Skin of body (tissue), 2 donors: ENCODE measurements around the gene PHF12. TPM values are rescaled to one million over a fixed set of nuclear protein-coding genes. Genes with fewer than 3 reads are reported as not detected.

ENCODE experiments used
- DNase-seq: peaks from one replicate; lab custom pipeline; 2025; lab: John Stamatoyannopoulos, UW
- total RNA-seq: library from RNA; depleted of rRNA; stranded (reverse); fragments of >200 nt; gene quantifications from one replicate; pipeline ENCODE4 v1.2.3, GENCODE V29; 2014

PHF12 gene
- total RNA-seq, 1 donor from 2014 or later = 18.6 TPM

- DNase-seq = no peak
Observed at GRCh38 chr17:28861393-28862203, 89.7 kb downstream of the PHF12 start.

- DNase-seq = no peak
Observed at GRCh38 chr17:28860363-28860808, 90.9 kb downstream of the PHF12 start.

- DNase-seq = no peak
Observed at GRCh38 chr17:28858801-28859355, 92.4 kb downstream of the PHF12 start.

- no peak for DNase-seq
Observed at GRCh38 chr17:28857905-28858800, 93.2 kb downstream of the PHF12 start.

GRCh38 chr17:28856028-28856574, 95.2 kb downstream of the PHF12 start:
- no peak for DNase-seq

GRCh38 chr17:28855336-28855679, 96.0 kb downstream of the PHF12 start:
- no peak for DNase-seq

Other genes starting within 250 kb of the PHF12 start
- 0.99 TPM for gene PROCA1, start 239.6 kb downstream of the PHF12 start, total RNA-seq
- gene RAB34, start 233.7 kb downstream of the PHF12 start, total RNA-seq = 47.0 TPM
- gene RPL23A, start 231.5 kb downstream of the PHF12 start, total RNA-seq = 533 TPM
- 1.9 TPM for gene TLCD1, start 225.3 kb downstream of the PHF12 start, total RNA-seq
- gene NEK8, start 222.7 kb downstream of the PHF12 start, total RNA-seq = 2.8 TPM
- gene TRAF4, start 207.5 kb downstream of the PHF12 start, total RNA-seq = 16.7 TPM
- gene FAM222B, start 108.7 kb downstream of the PHF12 start, total RNA-seq = 3.6 TPM
- gene ERAL1, start 96.5 kb downstream of the PHF12 start, total RNA-seq = 20.2 TPM
- 18.7 TPM for gene FLOT2, start 53.8 kb downstream of the PHF12 start, total RNA-seq
- 10.1 TPM for gene DHRS13, start 48.4 kb downstream of the PHF12 start, total RNA-seq
- 0.30 TPM for gene SEZ6, start 54.5 kb upstream of the PHF12 start, total RNA-seq
- 0.20 TPM for gene PIPOX, start 91.6 kb upstream of the PHF12 start, total RNA-seq
- gene MYO18A, start 228.9 kb upstream of the PHF12 start, total RNA-seq = 53.9 TPM